Stimulated activated memory B cell treated with anti-CD40 and anti-IgM and Interleukin-4, amounts not matched to agents 10 μg/mL and 1 μg/mL and 100 μg/mL, for 72 hours (primary cell): Measurements from ENCODE around the gene PHKA1.
"Not testable (repeated sequence)": the region's sequence is repeated elsewhere in the genome, so short reads cannot be mapped to it uniquely, and the experiment has no call there.

ENCODE experiments used
- ATAC-seq: fragments of 150-1000 bp; cut with Tn5 transposase; 2 replicates; pipeline ENCODE4 v1.10.0; 2021
- H3K27ac Mint-ChIP-seq: one replicate; pipeline ENCODE4 v1.8.0; 2022; ENCODE audit warnings: mild to moderate bottlenecking, mixed read lengths
- H3K27me3 Mint-ChIP-seq: one replicate; pipeline ENCODE4 v1.8.0; 2022; ENCODE audit warnings: mixed read lengths
- H3K36me3 Mint-ChIP-seq: one replicate; pipeline ENCODE4 v1.8.0; 2022; ENCODE audit warnings: mixed read lengths
- H3K4me1 Mint-ChIP-seq: one replicate; pipeline ENCODE4 v1.8.0; 2022; ENCODE audit warnings: mixed read lengths
- H3K4me3 Mint-ChIP-seq: one replicate; pipeline ENCODE4 v1.8.0; 2022; ENCODE audit warnings: mild to moderate bottlenecking, moderate library complexity, mixed read lengths
- H3K9me3 Mint-ChIP-seq: one replicate; pipeline ENCODE4 v1.8.0; 2022; ENCODE audit warnings: mixed read lengths

The PHKA1 gene

GRCh38 chrX:72568406-72569092 is 145.6 kb downstream of the PHKA1 start:
- Mint-ChIP-seq H3K4me3 (no peak overlapping the region), H3K4me1 (no peaks in the 10 kb centered on the region), H3K36me3 (peaks cover 14% of the 10 kb centered on the region), H3K27ac (no peak overlapping the region), H3K9me3 (no peaks in the 10 kb centered on the region), H3K27me3 (no peaks in the 10 kb centered on the region)
- ATAC-seq: no peak

- ATAC-seq: no peak
- Mint-ChIP-seq H3K27ac (no peak overlapping the region), H3K36me3 (peaks cover 24% of the 10 kb centered on the region), H3K9me3 (no peaks in the 10 kb centered on the region), H3K27me3 (no peaks in the 10 kb centered on the region), H3K4me3 (no peak overlapping the region), H3K4me1 (no peaks in the 10 kb centered on the region)
Observed at GRCh38 chrX:72566448-72566847, 147.7 kb downstream of the PHKA1 start.

- not testable (repeated sequence) for H3K4me3 Mint-ChIP-seq, H3K9me3 Mint-ChIP-seq, H3K27ac Mint-ChIP-seq, H3K27me3 Mint-ChIP-seq, ATAC-seq
- Mint-ChIP-seq H3K36me3 (peaks cover 31% of the 10 kb centered on the region), H3K4me1 (peaks cover 20% of the 10 kb centered on the region)
Observed at GRCh38 chrX:72559655-72560054, 154.5 kb downstream of the PHKA1 start.

GRCh38 chrX:72554448-72555140 is 159.5 kb downstream of the PHKA1 start:
- no peaks in the 10 kb centered on the region for H3K27me3 Mint-ChIP-seq
- no peaks in the 10 kb centered on the region for H3K9me3 Mint-ChIP-seq
- peaks cover 24% of the 10 kb centered on the region for H3K36me3 Mint-ChIP-seq
- no peak for ATAC-seq
- peaks cover 20% of the 10 kb centered on the region for H3K4me1 Mint-ChIP-seq
- no peak overlapping the region for H3K27ac Mint-ChIP-seq
- no peak overlapping the region for H3K4me3 Mint-ChIP-seq

GRCh38 chrX:72552443-72552842 is 161.7 kb downstream of the PHKA1 start:
- Mint-ChIP-seq H3K4me1 (peaks cover 11% of the 10 kb centered on the region), H3K36me3 (peaks cover 37% of the 10 kb centered on the region)
- H3K4me3 Mint-ChIP-seq, ATAC-seq, H3K27me3 Mint-ChIP-seq, H3K9me3 Mint-ChIP-seq, H3K27ac Mint-ChIP-seq: not testable (repeated sequence)

DNA sequence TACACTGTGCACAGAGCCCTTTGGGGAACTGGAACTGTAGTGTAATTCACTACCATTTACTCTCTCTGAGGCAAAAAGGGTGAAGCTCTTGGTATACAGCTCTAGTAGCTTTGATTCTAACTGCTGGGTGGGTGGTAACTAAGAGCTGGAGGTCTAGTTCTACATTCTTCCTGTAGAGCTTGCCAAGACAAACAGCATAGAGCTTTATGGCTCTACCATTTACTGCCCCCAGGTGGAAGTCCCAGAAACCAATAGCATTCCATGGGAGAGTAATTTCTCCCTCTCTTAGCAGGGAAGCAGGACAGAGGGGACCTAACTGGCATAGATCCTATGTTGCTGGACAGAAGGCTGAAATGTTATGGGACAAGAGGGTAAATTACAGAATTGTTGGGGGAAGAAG is 168.1 kb downstream of the PHKA1 start:
- Mint-ChIP-seq H3K4me1 (peaks cover 10% of the 10 kb centered on the region), H3K27ac (no peak overlapping the region), H3K9me3 (no peaks in the 10 kb centered on the region), H3K36me3 (peaks cover 57% of the 10 kb centered on the region), H3K27me3 (no peaks in the 10 kb centered on the region), H3K4me3 (no peak overlapping the region)
- no peak for ATAC-seq

DNA sequence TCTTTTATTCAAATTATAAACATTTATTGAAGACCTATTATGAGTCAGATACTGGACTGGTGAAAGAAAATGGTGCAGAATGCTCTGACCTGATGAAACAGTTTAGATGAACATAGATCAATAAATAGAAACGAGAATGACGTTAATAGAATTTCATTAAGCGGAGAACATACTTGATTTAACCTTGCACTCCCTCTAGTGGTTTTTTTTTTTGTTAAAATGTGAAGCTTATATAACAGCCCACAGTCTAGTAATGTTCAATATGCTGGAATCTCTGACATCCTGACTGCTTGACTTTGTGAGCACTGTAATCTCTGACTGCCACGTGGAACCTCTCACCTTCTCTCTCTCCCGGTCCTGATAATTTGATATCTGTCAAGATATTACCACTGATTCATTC is 173.8 kb downstream of the PHKA1 start:
- no peaks in the 10 kb centered on the region for H3K9me3 Mint-ChIP-seq
- H3K27ac Mint-ChIP-seq: no peak overlapping the region
- no peak for ATAC-seq

DNA sequence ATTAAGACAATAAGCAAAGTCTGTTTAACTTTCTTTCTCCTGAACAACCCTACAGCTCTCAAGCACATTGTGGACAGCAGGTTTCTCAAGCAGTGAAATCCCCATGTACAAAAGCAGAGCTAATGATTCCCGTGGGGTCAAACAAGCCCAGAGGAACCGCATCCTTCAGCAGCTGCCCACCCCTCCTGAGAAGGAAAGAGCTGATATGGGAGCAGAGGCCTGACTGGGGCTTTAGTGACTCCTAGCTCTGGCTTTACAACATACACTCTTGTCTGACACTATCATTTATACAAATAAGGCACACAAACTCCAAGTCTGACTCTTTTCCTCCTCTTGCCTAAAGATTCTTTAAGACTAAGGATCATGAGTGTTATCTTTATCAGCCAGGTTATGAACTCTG is 174.3 kb downstream of the PHKA1 start:
- no peak overlapping the region for H3K4me3 Mint-ChIP-seq
- H3K9me3 Mint-ChIP-seq: no peaks in the 10 kb centered on the region
- no peak overlapping the region for H3K27ac Mint-ChIP-seq
- no peak for ATAC-seq
- H3K4me1 Mint-ChIP-seq: peaks cover 9% of the 10 kb centered on the region
- H3K36me3 Mint-ChIP-seq: peaks cover 25% of the 10 kb centered on the region
- H3K27me3 Mint-ChIP-seq: no peaks in the 10 kb centered on the region

More for the DNA sequence above, 173.8 kb downstream of the PHKA1 start:
- H3K27me3 Mint-ChIP-seq: no peaks in the 10 kb centered on the region
- no peak overlapping the region for H3K4me3 Mint-ChIP-seq
- H3K4me1 Mint-ChIP-seq: peaks cover 9% of the 10 kb centered on the region
- peaks cover 29% of the 10 kb centered on the region for H3K36me3 Mint-ChIP-seq

DNA sequence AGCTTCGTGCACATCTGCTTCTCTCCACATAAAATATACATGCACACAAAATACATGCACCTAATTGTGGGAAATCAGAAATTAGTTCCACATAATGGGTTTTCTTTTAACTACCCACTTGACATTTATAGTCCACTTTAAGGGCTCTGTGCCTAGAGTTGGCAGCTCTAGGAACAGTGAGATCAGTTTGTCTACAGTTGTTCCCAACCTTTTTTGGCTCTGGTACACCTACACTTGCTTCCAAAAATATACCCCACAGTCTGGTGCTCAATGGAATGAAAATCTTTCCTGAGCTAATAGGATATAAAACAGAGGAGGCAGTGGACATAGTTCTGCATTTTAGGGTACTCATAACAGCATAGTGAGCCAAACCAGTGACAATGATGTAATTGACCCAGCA is 177.6 kb downstream of the PHKA1 start:
- peaks cover 16% of the 10 kb centered on the region for H3K36me3 Mint-ChIP-seq
- no peak overlapping the region for H3K4me3 Mint-ChIP-seq
- peaks cover 9% of the 10 kb centered on the region for H3K4me1 Mint-ChIP-seq
- no peak overlapping the region for H3K27ac Mint-ChIP-seq
- H3K27me3 Mint-ChIP-seq: no peaks in the 10 kb centered on the region
- no peaks in the 10 kb centered on the region for H3K9me3 Mint-ChIP-seq
- ATAC-seq: no peak

DNA sequence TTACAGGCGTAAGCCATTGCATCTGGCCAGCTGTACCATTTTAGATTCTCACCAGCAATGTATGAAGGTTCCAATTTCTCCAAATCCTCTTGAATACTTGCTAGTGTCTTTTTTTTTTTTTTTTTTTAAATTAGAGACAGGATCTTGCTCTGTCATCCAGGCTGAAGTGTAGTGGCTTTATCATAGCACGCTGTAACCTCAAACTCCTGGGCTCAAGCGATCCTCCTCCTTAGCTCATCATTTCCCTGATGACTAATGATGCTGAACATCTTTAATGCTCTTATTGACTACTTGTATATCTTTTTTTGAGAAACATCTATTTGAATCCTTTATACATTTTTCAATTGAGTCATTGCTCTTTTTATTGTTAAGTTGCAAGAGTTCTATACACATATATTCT is 181.7 kb downstream of the PHKA1 start:
- H3K36me3 Mint-ChIP-seq: peaks cover 26% of the 10 kb centered on the region
- H3K27me3 Mint-ChIP-seq: no peaks in the 10 kb centered on the region
- ATAC-seq: no peak
- H3K4me1 Mint-ChIP-seq: peaks cover under 1% of the 10 kb centered on the region
- H3K9me3 Mint-ChIP-seq: no peaks in the 10 kb centered on the region
- no peak overlapping the region for H3K4me3 Mint-ChIP-seq
- H3K27ac Mint-ChIP-seq: no peak overlapping the region
